Measurements from ENCODE around the gene MRPS35. TPM values are rescaled to one million over a fixed set of nuclear protein-coding genes. Genes with fewer than 3 reads are reported as not detected.
"Not testable (repeated sequence)": the region's sequence is repeated elsewhere in the genome, so short reads cannot be mapped to it uniquely, and the experiment has no call there.

The MRPS35 gene
- total RNA-seq, 1 donor from 2014 or later: 39.2 TPM

DNA sequence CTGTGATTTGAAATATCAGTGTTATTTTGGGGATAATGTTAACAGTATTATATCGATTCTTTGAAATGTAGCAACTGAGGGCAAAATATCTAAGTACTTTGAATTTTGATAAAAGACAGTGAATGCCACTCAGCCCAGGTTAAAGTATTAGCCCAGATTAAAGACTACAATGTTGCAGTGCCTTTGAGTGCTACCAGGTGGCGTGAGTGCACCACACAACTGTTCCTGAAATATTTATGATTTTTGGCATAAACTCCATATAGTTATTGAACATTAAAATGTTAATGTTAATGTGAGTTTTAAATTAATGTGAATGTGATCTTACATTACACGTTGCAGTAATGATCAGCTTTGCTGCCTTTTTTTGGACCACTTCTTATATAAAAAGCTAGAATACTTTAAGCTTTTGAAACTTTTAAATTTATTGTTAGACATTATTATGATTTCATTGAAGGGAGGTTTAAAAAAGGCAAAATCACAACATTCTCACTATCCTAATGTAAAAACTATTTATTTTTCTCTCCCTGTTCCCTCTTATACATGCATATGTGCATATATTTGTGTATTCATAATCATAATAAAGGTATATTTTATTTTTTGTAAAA, 22.5 kb downstream of the MRPS35 start:
- Histone ChIP-seq H3K36me3 (peaks cover 4% of the 10 kb centered on the region), H3K4me2 (no peak overlapping the region), H2AFZ (replicated peaks) (no peak overlapping the region), H4K20me1 (ENCODE audit: low read depth) (no peaks in the 10 kb centered on the region), H3K4me1 (no peaks in the 10 kb centered on the region), H3K79me2 (ENCODE audit: low read depth) (no peaks in the 10 kb centered on the region), H3K27ac (no peak overlapping the region), H3K9me3 (ENCODE audit: low read depth) (no peaks in the 10 kb centered on the region), H3F3A (ENCODE audit: low read depth) (no peaks in the 10 kb centered on the region), H3K9ac (no peak overlapping the region), H3K27me3 (no peaks in the 10 kb centered on the region), H3K4me3 (no peak overlapping the region)
- Mint-ChIP-seq H3K36me3 (peaks cover 5% of the 10 kb centered on the region), H3K4me3 (no peak overlapping the region), H3K4me1 (no peaks in the 10 kb centered on the region), H3K27me3 (ENCODE audit: insufficient read depth, low read depth) (no peaks in the 10 kb centered on the region), H3K27ac (no peak overlapping the region), H3K9me3 (no peaks in the 10 kb centered on the region)
- peak; percentile 29 for DNase-seq (ENCODE audit: low spot score)
- no peak for TF ChIP-seq EZH2phosphoT487 (IDR thresholded peaks at IDR 0.05)
- TF ChIP-seq, protein P1, sequence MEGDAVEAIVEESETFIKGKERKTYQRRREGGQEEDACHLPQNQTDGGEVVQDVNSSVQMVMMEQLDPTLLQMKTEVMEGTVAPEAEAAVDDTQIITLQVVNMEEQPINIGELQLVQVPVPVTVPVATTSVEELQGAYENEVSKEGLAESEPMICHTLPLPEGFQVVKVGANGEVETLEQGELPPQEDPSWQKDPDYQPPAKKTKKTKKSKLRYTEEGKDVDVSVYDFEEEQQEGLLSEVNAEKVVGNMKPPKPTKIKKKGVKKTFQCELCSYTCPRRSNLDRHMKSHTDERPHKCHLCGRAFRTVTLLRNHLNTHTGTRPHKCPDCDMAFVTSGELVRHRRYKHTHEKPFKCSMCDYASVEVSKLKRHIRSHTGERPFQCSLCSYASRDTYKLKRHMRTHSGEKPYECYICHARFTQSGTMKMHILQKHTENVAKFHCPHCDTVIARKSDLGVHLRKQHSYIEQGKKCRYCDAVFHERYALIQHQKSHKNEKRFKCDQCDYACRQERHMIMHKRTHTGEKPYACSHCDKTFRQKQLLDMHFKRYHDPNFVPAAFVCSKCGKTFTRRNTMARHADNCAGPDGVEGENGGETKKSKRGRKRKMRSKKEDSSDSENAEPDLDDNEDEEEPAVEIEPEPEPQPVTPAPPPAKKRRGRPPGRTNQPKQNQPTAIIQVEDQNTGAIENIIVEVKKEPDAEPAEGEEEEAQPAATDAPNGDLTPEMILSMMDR (IDR thresholded peaks at IDR 0.05): peak; percentile 95

DNA sequence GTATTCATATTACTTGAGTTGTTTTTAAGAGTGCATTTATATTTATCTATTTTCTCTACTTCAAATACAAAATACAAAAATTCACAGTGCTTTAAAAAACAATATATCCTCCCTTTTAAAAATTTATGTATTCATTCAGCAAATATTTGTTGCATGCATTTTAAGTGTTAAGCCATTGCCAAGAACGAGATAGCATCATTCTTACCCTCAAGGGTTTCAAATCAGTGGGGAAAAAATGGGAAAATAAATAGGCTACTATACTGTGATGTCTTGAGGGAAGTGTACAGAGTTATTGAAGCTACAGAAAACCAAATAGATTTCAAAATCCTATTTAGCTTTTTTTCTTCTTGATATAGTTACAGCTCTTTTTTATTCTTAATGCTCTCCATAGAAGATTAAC, 23.2 kb downstream of the MRPS35 start:
- H3K36me3 ChIP-seq: peaks cover 4% of the 10 kb centered on the region
- Mint-ChIP-seq H3K36me3 (peaks cover 5% of the 10 kb centered on the region), H3K9me3 (no peaks in the 10 kb centered on the region), H3K27me3 (ENCODE audit: insufficient read depth, low read depth) (no peaks in the 10 kb centered on the region), H3K4me1 (no peaks in the 10 kb centered on the region), H3K4me3 (no peak overlapping the region), H3K27ac (no peak overlapping the region)
- H3F3A ChIP-seq (ENCODE audit: low read depth): no peaks in the 10 kb centered on the region
- TF ChIP-seq, protein P1 (IDR thresholded peaks at IDR 0.05): no peak
- TF ChIP-seq EZH2phosphoT487 (IDR thresholded peaks at IDR 0.05) (no peak), EZH2 (IDR thresholded peaks at IDR 0.05) (no peak)
- no peak overlapping the region for H3K4me2 ChIP-seq
- no peak overlapping the region for H2AFZ ChIP-seq (replicated peaks)
- H3K79me2 ChIP-seq (ENCODE audit: low read depth): no peaks in the 10 kb centered on the region
- H3K9me3 ChIP-seq (ENCODE audit: low read depth): no peaks in the 10 kb centered on the region
- H3K27ac ChIP-seq: no peak overlapping the region
- no peaks in the 10 kb centered on the region for H3K4me1 ChIP-seq
- no peaks in the 10 kb centered on the region for H4K20me1 ChIP-seq (ENCODE audit: low read depth)
- H3K9ac ChIP-seq: no peak overlapping the region
- H3K27me3 ChIP-seq: no peaks in the 10 kb centered on the region
- no peak overlapping the region for H3K4me3 ChIP-seq
- no peak for DNase-seq (ENCODE audit: low spot score)

DNA sequence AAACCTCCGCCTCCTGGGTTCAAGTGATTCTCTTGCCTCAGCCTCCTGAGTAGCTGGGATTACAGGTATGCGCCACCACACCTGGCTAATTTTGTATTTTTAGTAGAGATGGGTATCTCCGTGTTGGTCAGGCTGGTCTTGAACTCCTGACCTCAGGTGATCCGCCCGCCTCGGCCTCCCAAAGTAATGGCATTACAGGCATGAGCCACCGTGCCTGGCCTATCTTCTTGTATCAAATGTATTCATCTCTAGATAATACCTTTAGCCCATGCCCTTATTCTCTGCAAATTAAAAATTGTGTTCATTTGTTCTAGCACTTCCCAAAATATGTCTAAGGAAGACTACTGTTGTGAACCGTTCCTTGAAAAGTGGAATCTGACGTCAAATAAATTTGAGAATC, 23.7 kb downstream of the MRPS35 start:
- H3K36me3 ChIP-seq; H3K4me3 Mint-ChIP-seq; H3K9me3 ChIP-seq (ENCODE audit: low read depth); H3K4me3 ChIP-seq; H3K27ac Mint-ChIP-seq; H3K4me1 ChIP-seq; H3K79me2 ChIP-seq (ENCODE audit: low read depth); H4K20me1 ChIP-seq (ENCODE audit: low read depth); H3K4me2 ChIP-seq; H3K27me3 Mint-ChIP-seq (ENCODE audit: insufficient read depth, low read depth); H3K36me3 Mint-ChIP-seq; H3K27me3 ChIP-seq; H3K4me1 Mint-ChIP-seq; H2AFZ ChIP-seq (replicated peaks); DNase-seq (ENCODE audit: low spot score); H3K9me3 Mint-ChIP-seq; H3F3A ChIP-seq (ENCODE audit: low read depth); H3K27ac ChIP-seq; H3K9ac ChIP-seq: not testable (repeated sequence)

DNA sequence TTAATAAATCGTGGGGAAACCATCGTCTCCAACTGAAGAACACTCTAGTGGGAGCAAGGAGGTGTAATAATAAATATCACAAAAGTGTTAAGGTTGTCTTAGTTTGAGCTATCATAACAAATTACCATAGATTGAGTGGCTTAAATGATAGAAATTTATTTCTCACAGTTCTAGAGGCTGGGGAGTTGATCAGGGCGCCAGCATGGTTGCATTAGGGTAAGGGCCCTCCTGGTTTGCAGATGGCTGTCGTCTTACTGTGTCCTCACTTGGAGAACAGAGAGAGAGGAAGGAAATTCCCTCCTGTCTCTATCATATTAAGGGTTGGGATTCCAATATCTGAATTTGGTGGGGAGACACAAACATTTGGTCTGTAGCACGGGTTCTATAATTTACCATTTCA, 33.0 kb downstream of the MRPS35 start:
- Histone ChIP-seq H3K9ac (no peak overlapping the region), H2AFZ (replicated peaks) (no peak overlapping the region), H4K20me1 (ENCODE audit: low read depth) (no peaks in the 10 kb centered on the region), H3K4me2 (no peak overlapping the region), H3K4me3 (no peak overlapping the region), H3K9me3 (ENCODE audit: low read depth) (no peaks in the 10 kb centered on the region), H3K36me3 (no peaks in the 10 kb centered on the region), H3K79me2 (ENCODE audit: low read depth) (no peaks in the 10 kb centered on the region), H3K27ac (no peak overlapping the region), H3K27me3 (no peaks in the 10 kb centered on the region), H3F3A (ENCODE audit: low read depth) (no peaks in the 10 kb centered on the region), H3K4me1 (no peaks in the 10 kb centered on the region)
- Mint-ChIP-seq H3K9me3 (no peaks in the 10 kb centered on the region), H3K4me1 (no peaks in the 10 kb centered on the region), H3K27me3 (ENCODE audit: insufficient read depth, low read depth) (no peaks in the 10 kb centered on the region), H3K36me3 (peaks cover 18% of the 10 kb centered on the region), H3K4me3 (no peak overlapping the region), H3K27ac (no peak overlapping the region)
- DNase-seq (ENCODE audit: low spot score): no peak
- no peak for TF ChIP-seq EZH2 (IDR thresholded peaks at IDR 0.05)
- no peak for TF ChIP-seq EZH2phosphoT487 (IDR thresholded peaks at IDR 0.05)
- TF ChIP-seq, protein P1 (IDR thresholded peaks at IDR 0.05): no peak

GRCh38 chr12:27745734-27746133, 35.1 kb downstream of the MRPS35 start:
- H3K27me3 Mint-ChIP-seq (ENCODE audit: insufficient read depth, low read depth); H3K9ac ChIP-seq; H3K4me3 ChIP-seq; H3F3A ChIP-seq (ENCODE audit: low read depth); H3K4me2 ChIP-seq; DNase-seq (ENCODE audit: low spot score); H3K4me3 Mint-ChIP-seq; H2AFZ ChIP-seq (replicated peaks); H3K27ac ChIP-seq; H4K20me1 ChIP-seq (ENCODE audit: low read depth); H3K36me3 ChIP-seq; H3K27ac Mint-ChIP-seq; H3K9me3 Mint-ChIP-seq; H3K79me2 ChIP-seq (ENCODE audit: low read depth); H3K27me3 ChIP-seq; H3K9me3 ChIP-seq (ENCODE audit: low read depth); H3K4me1 ChIP-seq; H3K4me1 Mint-ChIP-seq: not testable (repeated sequence)
- H3K36me3 Mint-ChIP-seq: peaks cover 15% of the 10 kb centered on the region

Measured in neural progenitor cell (in vitro differentiated cells).